ENCODE data around the gene FBXO33.

Gene FBXO33

GRCh38 chr14:39432179-39432618 lies at the start of gene FBXO33:
FBXO33 (minus strand) TSS chr14:39432433; CDS start chr14:39432162, 271 bp downstream.
- TF ChIP-seq CTCF (conservative IDR thresholded peaks at IDR 0.05), result no peak
- no peak for TF ChIP-seq ZFX (IDR thresholded peaks at IDR 0.05)
- peak within 1 kb of the TSS; percentile 89 for H3K27ac ChIP-seq

- TF ChIP-seq CTCF (conservative IDR thresholded peaks at IDR 0.05) (no peak), ZFX (IDR thresholded peaks at IDR 0.05) (no peak)
- no peak overlapping the region for H3K27ac ChIP-seq
These were observed 42.2 kb upstream of the FBXO33 start for GRCh38 chr14:39474416-39474911.

GRCh38 chr14:39472078-39472477 lies 39.8 kb upstream of the FBXO33 start:
- H3K27ac ChIP-seq, result no peak overlapping the region
- TF ChIP-seq ZFX (IDR thresholded peaks at IDR 0.05) (no peak), CTCF (conservative IDR thresholded peaks at IDR 0.05) (no peak)

- TF ChIP-seq ZFX (IDR thresholded peaks at IDR 0.05), result no peak
- no peak; the same call in 1 of the 2 replicates for TF ChIP-seq CTCF (conservative IDR thresholded peaks at IDR 0.05)
- H3K27ac ChIP-seq, result no peak overlapping the region
These were observed 37.0 kb upstream of the FBXO33 start for GRCh38 chr14:39469094-39469710.

- peak; percentile 75 for TF ChIP-seq CTCF (conservative IDR thresholded peaks at IDR 0.05)
- TF ChIP-seq ZFX (IDR thresholded peaks at IDR 0.05), result no peak
These were observed 35.8 kb upstream of the FBXO33 start for GRCh38 chr14:39467889-39468524.

GRCh38 chr14:39459795-39460478 lies 27.7 kb upstream of the FBXO33 start:
- no peak overlapping the region for H3K27ac ChIP-seq
- no peak for TF ChIP-seq CTCF (conservative IDR thresholded peaks at IDR 0.05)
- TF ChIP-seq ZFX (IDR thresholded peaks at IDR 0.05), result no peak

More at GRCh38 chr14:39467889-39468524, 35.8 kb upstream of the FBXO33 start:
- no peak overlapping the region for H3K27ac ChIP-seq

Measured in C4-2B (cell line).